ENCODE results near the gene AHI1.

AHI1 gene

GRCh38 chr6:135322427-135323201, 174.9 kb downstream of the AHI1 start:
- no peak for TF ChIP-seq CTCF (IDR thresholded peaks at IDR 0.05; ENCODE audit: poor library complexity, severe bottlenecking)
- DNase-seq (ENCODE audit: low spot score) (no peak), ATAC-seq (ENCODE audit: low read depth) (no peak)
- H3K27me3 ChIP-seq (ENCODE audit: insufficient read depth, poor library complexity, severe bottlenecking), result no peaks in the 10 kb centered on the region
- H3K4me3 ChIP-seq (ENCODE audit: severe bottlenecking), result no peak overlapping the region
- no peaks in the 10 kb centered on the region for H3K36me3 ChIP-seq (ENCODE audit: low read depth)
- H3K9me3 ChIP-seq (ENCODE audit: severe bottlenecking), result no peaks in the 10 kb centered on the region
- no peak overlapping the region for H3K27ac ChIP-seq (ENCODE audit: poor library complexity, severe bottlenecking)
- H3K4me1 ChIP-seq (ENCODE audit: insufficient read depth, poor library complexity, severe bottlenecking), result no peaks in the 10 kb centered on the region

GRCh38 chr6:135320721-135321621, 176.6 kb downstream of the AHI1 start:
- Histone ChIP-seq H3K4me1 (ENCODE audit: insufficient read depth, poor library complexity, severe bottlenecking) (no peaks in the 10 kb centered on the region), H3K9me3 (ENCODE audit: severe bottlenecking) (no peaks in the 10 kb centered on the region), H3K27ac (ENCODE audit: poor library complexity, severe bottlenecking) (no peak overlapping the region), H3K36me3 (ENCODE audit: low read depth) (no peaks in the 10 kb centered on the region), H3K27me3 (ENCODE audit: insufficient read depth, poor library complexity, severe bottlenecking) (no peaks in the 10 kb centered on the region), H3K4me3 (ENCODE audit: severe bottlenecking) (no peak overlapping the region)
- TF ChIP-seq CTCF (IDR thresholded peaks at IDR 0.05; ENCODE audit: poor library complexity, severe bottlenecking), result no peak
- ATAC-seq (ENCODE audit: low read depth), result no peak
- DNase-seq (ENCODE audit: low spot score), result no peak

GRCh38 chr6:135319819-135320218, 177.7 kb downstream of the AHI1 start:
- no peak for TF ChIP-seq CTCF (IDR thresholded peaks at IDR 0.05; ENCODE audit: poor library complexity, severe bottlenecking)
- DNase-seq (ENCODE audit: low spot score), result no peak
- ATAC-seq (ENCODE audit: low read depth), result no peak
- Histone ChIP-seq H3K27me3 (ENCODE audit: insufficient read depth, poor library complexity, severe bottlenecking) (no peaks in the 10 kb centered on the region), H3K4me1 (ENCODE audit: insufficient read depth, poor library complexity, severe bottlenecking) (no peaks in the 10 kb centered on the region), H3K4me3 (ENCODE audit: severe bottlenecking) (no peak overlapping the region), H3K9me3 (ENCODE audit: severe bottlenecking) (no peaks in the 10 kb centered on the region), H3K27ac (ENCODE audit: poor library complexity, severe bottlenecking) (no peak overlapping the region), H3K36me3 (ENCODE audit: low read depth) (no peaks in the 10 kb centered on the region)

GRCh38 chr6:135318738-135319469, 178.6 kb downstream of the AHI1 start:
- no peak for TF ChIP-seq CTCF (IDR thresholded peaks at IDR 0.05; ENCODE audit: poor library complexity, severe bottlenecking)
- H3K9me3 ChIP-seq (ENCODE audit: severe bottlenecking), result no peaks in the 10 kb centered on the region
- H3K27me3 ChIP-seq (ENCODE audit: insufficient read depth, poor library complexity, severe bottlenecking), result no peaks in the 10 kb centered on the region
- ATAC-seq (ENCODE audit: low read depth) (no peak), DNase-seq (ENCODE audit: low spot score) (no peak)
- no peaks in the 10 kb centered on the region for H3K4me1 ChIP-seq (ENCODE audit: insufficient read depth, poor library complexity, severe bottlenecking)
- H3K4me3 ChIP-seq (ENCODE audit: severe bottlenecking), result no peak overlapping the region
- H3K27ac ChIP-seq (ENCODE audit: poor library complexity, severe bottlenecking), result no peak overlapping the region
- no peaks in the 10 kb centered on the region for H3K36me3 ChIP-seq (ENCODE audit: low read depth)
